Aorta (tissue), 5 donors: ENCODE results near the gene UBASH3B. TPM values are rescaled to one million over a fixed set of nuclear protein-coding genes. Genes with fewer than 3 reads are reported as not detected.
"Not testable (repeated sequence)": the region's sequence is repeated elsewhere in the genome, so short reads cannot be mapped to it uniquely, and the experiment has no call there.

Experiments
- ATAC-seq: fragments of 200-7000 bp; cut with Tn5 transposase; one replicate; pipeline ENCODE4 v1.9.1; 2022; ENCODE audit warnings: moderate library complexity; ENCODE audit not compliant: low FRiP score
- DNase-seq, 2 donors: peaks; one replicate each; pipeline ENCODE4 v3.0.0-alpha.2; 2020
- H3K27ac ChIP-seq, 2 donors: one replicate each; pipeline ENCODE4 v1.5.1; 2013; ENCODE audit warnings: low read length in 2 of 2, mild to moderate bottlenecking in 2 of 2, moderate library complexity in 2 of 2, control low read depth in 1 of 2, inconsistent platforms in 1 of 2, low read depth in 1 of 2
- H3K27me3 ChIP-seq, 2 donors: one replicate each; pipeline ENCODE4 v1.6.1; 2013; ENCODE audit warnings: control low read depth in 1 of 2, low read length in 1 of 2, mild to moderate bottlenecking in 1 of 2, moderate library complexity in 1 of 2; ENCODE audit not compliant: insufficient read depth in 2 of 2, control insufficient read depth in 1 of 2
- H3K36me3 ChIP-seq, 2 donors: one replicate each; pipeline ENCODE4 v1.6.1; 2013; ENCODE audit warnings: control low read depth in 1 of 2, low read length in 1 of 2, mild to moderate bottlenecking in 1 of 2; ENCODE audit not compliant: insufficient read depth in 2 of 2, control insufficient read depth in 1 of 2
- H3K4me1 ChIP-seq, 2 donors: one replicate each; pipeline ENCODE4 v1.6.1; 2013; ENCODE audit warnings: low read length in 2 of 2, control low read depth in 1 of 2, mild to moderate bottlenecking in 1 of 2, moderate library complexity in 1 of 2; ENCODE audit not compliant: insufficient read depth in 2 of 2, control insufficient read depth in 1 of 2
- H3K4me3 ChIP-seq, 2 donors: one replicate each; pipeline ENCODE4 v1.5.1; 2013; ENCODE audit warnings: low read length in 2 of 2, control low read depth in 1 of 2, mild to moderate bottlenecking in 1 of 2
- H3K9me3 ChIP-seq: one replicate; pipeline ENCODE4 v1.6.1; 2013; ENCODE audit warnings: mild to moderate bottlenecking, low read length; ENCODE audit not compliant: control insufficient read depth
- WGBS, 2 donors: extraction: QIAGEN DNeasy Blood & Tissue Kit; methylation state at CpG; one replicate each; pipeline ENCODE4 v1.1.7; 2013; 5-methylcytosine and 5-hydroxymethylcytosine counted together
- intact Hi-C, 2 donors: fragments of 100-400 bp; cut with DNase I; formaldehyde crosslinking; loops; one replicate each; pipeline versions ENCODE4 v1.14.2 to v1.15.0; 2022
- polyA plus RNA-seq, 2 donors: library from polyadenylated mRNA; stranded (reverse); fragments of 200-250 nt; gene quantifications; one replicate each; pipeline ENCODE4 v1.2.3, GENCODE V29; 2013
- total RNA-seq, 2 donors: library from RNA; stranded (reverse); fragmentation: NEBNext Ultra II Directional; extraction: Animal tissue kit (Norgen Biotek cat#: 25700); gene quantifications; one replicate each; pipeline ENCODE4 v1.2.1, GENCODE V29; 2021
- donor health status: healthy with polysubstance abuse.
- donor health status: Bipolar disorder and iron deficiency.
- donor health status: DM: no; HTN: no; CAD: no.
- donor health status: DM: no; HTN: no; CAD: no.
- donor health status: DM: yes; HTN: yes; CAD: no.

The UBASH3B gene
- total and polyA plus RNA-seq, 4 donors: 0.28 to 15.1 (median 6.0) TPM

DNA sequence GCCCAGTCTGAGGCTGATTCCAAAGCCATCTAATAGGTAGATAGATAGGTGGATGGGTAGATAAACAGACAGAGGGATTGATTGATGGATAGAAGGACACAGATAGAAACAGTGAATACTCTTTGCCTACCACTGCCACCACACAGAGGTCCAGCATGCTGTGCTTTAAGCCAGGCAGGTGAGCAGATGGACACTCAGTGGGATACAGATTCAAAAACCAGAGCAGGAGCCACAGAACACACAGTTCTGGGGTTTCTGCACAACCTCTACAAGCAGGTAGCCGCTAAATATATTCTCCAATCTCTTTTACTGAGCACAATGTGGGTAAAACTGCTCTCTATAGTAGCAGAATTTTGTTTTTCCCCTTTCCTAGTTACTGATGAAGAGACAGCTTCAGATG lies 206.6 kb downstream of the UBASH3B start:
- no peak overlapping the region for H3K27ac ChIP-seq
- intact Hi-C loops: loop anchor here (2.0 to 10.0 kb wide), 2 partner anchors 161 to 193 kb away; no protein-coding TSS in a partner anchor
- no peaks in the 10 kb centered on the region for H3K27me3 ChIP-seq
- no peak overlapping the region for H3K4me3 ChIP-seq
- no peaks in the 10 kb centered on the region for H3K9me3 ChIP-seq
- 85 to 87% methylated on average over 1 of the region's 1 CpG for WGBS, 2 donors
- no peaks in the 10 kb centered on the region for H3K36me3 ChIP-seq
- ATAC-seq (no peak), DNase-seq (no peak)
- H3K4me1 ChIP-seq: no peaks in the 10 kb centered on the region

DNA sequence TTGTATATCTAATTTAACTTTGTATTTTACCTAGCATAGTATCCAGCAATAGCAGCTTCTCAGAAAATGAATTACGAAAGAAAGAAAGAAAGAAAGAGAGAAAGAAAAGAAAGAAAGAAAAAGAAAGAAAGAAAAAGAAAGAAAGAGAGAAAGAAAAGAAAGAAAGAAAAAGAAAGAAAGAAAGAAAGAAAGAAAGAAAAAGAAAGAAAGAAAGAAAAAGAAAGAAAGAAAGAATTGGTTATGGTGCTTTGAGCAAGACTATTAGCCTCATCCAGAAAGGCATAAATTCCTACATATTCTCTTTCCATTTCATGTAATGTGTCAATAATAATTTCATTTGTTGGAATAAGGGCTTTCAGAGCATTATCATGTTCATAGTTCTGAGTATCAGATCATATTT lies 207.6 kb downstream of the UBASH3B start:
- H3K27me3 ChIP-seq, H3K4me3 ChIP-seq, H3K4me1 ChIP-seq, H3K36me3 ChIP-seq, ATAC-seq, H3K9me3 ChIP-seq, H3K27ac ChIP-seq, DNase-seq: not testable (repeated sequence)
- 54 to 86% methylated on average over 1 of the region's 1 CpG for WGBS, 2 donors
- intact Hi-C loops: loop anchor here (2.0 to 10.0 kb wide), 2 partner anchors 160 to 192 kb away; no protein-coding TSS in a partner anchor

DNA sequence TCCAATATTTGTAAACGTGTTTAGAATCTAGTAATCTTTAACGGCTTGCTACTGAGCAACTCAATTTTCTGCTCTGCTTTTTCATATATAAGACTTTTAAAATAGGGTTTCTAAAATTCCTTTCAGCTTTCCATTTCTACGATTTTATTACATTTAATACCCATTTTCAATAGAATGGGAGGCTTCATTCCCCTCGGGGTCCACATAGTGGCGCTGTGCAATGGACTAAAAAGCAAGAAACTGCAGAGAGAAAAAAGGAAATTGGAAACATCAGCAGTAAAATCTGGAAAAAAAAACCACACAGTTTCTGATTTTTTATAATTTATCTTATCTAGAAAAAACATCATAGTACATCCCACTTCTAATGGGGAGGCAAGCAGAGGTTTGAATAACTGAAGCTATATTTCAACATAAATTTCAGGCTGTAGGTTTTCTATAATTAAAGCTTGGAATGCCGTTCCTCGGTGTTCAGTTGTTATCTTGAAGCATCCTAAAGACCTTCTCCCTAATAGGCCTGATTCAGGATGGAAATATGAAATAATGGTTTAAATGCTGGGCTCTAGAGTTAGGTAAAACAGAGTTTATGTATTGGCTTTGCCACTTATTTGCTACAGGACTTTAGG lies 208.3 kb downstream of the UBASH3B start:
- intact Hi-C loops: loop anchor here (2.0 to 10.0 kb wide), 2 partner anchors 159 to 191 kb away; no protein-coding TSS in a partner anchor
- Histone ChIP-seq H3K36me3 (no peaks in the 10 kb centered on the region), H3K27ac (no peak overlapping the region), H3K27me3 (no peaks in the 10 kb centered on the region), H3K9me3 (no peaks in the 10 kb centered on the region), H3K4me1 (no peaks in the 10 kb centered on the region), H3K4me3 (no peak overlapping the region)
- DNase-seq (peak in 1 of 2 donors; percentile 69), ATAC-seq (no peak)
- 12 to 13% methylated on average over 7 of the region's 7 CpGs for WGBS, 2 donors

Other genes with a start within 250 kb of the UBASH3B start
- 1 to 10 TPM in 1 of 2 donors, under 1 TPM in 1; 0.26 to 1.1 TPM for gene CRTAM, start 182.8 kb downstream of the UBASH3B start, total RNA-seq
- not detected for gene CRTAM, start 182.8 kb downstream of the UBASH3B start, polyA plus RNA-seq
- gene JHY, start 227.0 kb downstream of the UBASH3B start, total RNA-seq: 1 to 10 TPM; 6.1 to 7.1 TPM
- 1 to 10 TPM; 1.8 to 3.3 TPM for gene JHY, start 227.0 kb downstream of the UBASH3B start, polyA plus RNA-seq